ENCODE measurements around the gene KMT2E.

- TF ChIP-seq CTCF (IDR thresholded peaks at IDR 0.05): no peak
- no peak for TF ChIP-seq EP300 (IDR thresholded peaks at IDR 0.05)
Measured at GRCh38 chr7:105086850-105087249, 72.8 kb downstream of the KMT2E start.
